Measurements from ENCODE around the gene C4orf50. TPM values are rescaled to one million over a fixed set of nuclear protein-coding genes. Genes with fewer than 3 reads are reported as not detected.

Gene C4orf50
- total and polyA plus RNA-seq, 2 of the 13 experiments (the other 11 are each of a cell fraction or from before 2014, with no cell fraction given), result not detected

DNA sequence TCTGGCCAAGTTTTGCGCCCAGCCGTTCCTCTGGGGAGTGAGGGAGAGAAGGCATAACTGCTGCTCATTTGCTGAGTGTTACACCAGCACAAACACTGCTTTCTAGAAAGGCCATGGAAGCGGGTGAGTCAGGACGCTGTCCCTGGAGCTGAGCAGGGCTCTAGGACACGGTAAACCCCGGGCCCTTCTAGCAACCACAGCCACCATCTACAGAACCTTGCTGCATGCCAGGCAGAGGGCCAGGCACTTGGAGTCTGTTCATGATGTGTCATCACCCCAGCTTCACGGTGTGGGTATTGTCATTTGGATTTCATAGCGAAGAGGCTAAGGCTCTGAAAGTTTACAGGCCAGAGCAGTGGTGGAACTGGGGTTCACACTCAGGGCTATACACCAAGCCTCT is 31.8 kb upstream of the C4orf50 start (continued):
- TF ChIP-seq, protein P1, sequence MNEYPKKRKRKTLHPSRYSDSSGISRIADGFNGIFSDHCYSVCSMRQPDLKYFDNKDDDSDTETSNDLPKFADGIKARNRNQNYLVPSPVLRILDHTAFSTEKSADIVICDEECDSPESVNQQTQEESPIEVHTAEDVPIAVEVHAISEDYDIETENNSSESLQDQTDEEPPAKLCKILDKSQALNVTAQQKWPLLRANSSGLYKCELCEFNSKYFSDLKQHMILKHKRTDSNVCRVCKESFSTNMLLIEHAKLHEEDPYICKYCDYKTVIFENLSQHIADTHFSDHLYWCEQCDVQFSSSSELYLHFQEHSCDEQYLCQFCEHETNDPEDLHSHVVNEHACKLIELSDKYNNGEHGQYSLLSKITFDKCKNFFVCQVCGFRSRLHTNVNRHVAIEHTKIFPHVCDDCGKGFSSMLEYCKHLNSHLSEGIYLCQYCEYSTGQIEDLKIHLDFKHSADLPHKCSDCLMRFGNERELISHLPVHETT (CRISPR knock-in tag; conservative IDR thresholded peaks at IDR 0.05), result no peak
- TF ChIP-seq, protein P2, sequence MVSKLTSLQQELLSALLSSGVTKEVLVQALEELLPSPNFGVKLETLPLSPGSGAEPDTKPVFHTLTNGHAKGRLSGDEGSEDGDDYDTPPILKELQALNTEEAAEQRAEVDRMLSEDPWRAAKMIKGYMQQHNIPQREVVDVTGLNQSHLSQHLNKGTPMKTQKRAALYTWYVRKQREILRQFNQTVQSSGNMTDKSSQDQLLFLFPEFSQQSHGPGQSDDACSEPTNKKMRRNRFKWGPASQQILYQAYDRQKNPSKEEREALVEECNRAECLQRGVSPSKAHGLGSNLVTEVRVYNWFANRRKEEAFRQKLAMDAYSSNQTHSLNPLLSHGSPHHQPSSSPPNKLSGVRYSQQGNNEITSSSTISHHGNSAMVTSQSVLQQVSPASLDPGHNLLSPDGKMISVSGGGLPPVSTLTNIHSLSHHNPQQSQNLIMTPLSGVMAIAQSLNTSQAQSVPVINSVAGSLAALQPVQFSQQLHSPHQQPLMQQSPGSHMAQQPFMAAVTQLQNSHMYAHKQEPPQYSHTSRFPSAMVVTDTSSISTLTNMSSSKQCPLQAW (CRISPR knock-in tag; IDR thresholded peaks at IDR 0.05), result no peak
- no peak for TF ChIP-seq POLR2AphosphoS2 (IDR thresholded peaks at IDR 0.05; ENCODE audit: low read depth, low read length)
- TF ChIP-seq, protein P3, sequence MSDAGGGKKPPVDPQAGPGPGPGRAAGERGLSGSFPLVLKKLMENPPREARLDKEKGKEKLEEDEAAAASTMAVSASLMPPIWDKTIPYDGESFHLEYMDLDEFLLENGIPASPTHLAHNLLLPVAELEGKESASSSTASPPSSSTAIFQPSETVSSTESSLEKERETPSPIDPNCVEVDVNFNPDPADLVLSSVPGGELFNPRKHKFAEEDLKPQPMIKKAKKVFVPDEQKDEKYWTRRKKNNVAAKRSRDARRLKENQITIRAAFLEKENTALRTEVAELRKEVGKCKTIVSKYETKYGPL (CRISPR knock-in tag; IDR thresholded peaks at IDR 0.05), result no peak
- no peak for TF ChIP-seq ZNF225 (CRISPR knock-in tag; IDR thresholded peaks at IDR 0.05)
- no peak for TF ChIP-seq JUN (CRISPR knock-in tag; IDR thresholded peaks at IDR 0.05)
- no peak for TF ChIP-seq ZFP62 (CRISPR knock-in tag; IDR thresholded peaks at IDR 0.05)

DNA sequence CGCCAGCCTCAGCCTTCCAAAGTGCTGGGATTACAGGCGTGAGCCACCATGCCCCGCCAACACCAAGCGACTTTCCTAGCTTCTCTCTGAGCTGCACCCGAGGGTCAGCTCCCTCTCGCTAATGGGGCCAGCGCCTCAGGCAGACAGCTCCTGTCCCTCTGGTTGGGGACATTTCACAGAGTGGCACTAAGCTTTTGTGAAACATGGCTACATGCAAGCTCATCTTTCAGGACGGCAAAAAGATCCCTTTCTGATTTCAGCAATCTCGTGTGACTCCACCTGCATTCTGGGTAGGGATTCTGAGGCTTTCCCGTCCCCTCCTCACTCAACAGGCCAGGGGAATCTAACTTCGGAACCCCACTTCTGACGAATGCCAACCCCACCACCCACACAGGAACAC is 31.0 kb upstream of the C4orf50 start:
- peaks cover 10 to 37% of the 10 kb centered on the region in 2 experiments; a peak in 3 of 5 replicates for H3K27me3 ChIP-seq (ENCODE audit: control insufficient read depth in 1 of 2, insufficient read depth in 2 of 2, low read length in 2 of 2)
- CTCF ChIA-PET (ENCODE audit: low intra/inter-chr PET ratio, low total read pairs), result no interaction called here
- ATAC-seq, result no peak
- no peaks in the 10 kb centered on the region for H3K36me3 ChIP-seq (replicated peaks in 1 of 2; ENCODE audit: control insufficient read depth in 1 of 2, insufficient read depth in 2 of 2, low read length in 2 of 2)
- H3K27ac ChIP-seq (ENCODE audit: extremely low read length, insufficient read depth, low read length), result no peak overlapping the region
- POLR2A ChIA-PET, result no interaction called here
- TF ChIP-seq RNF2 (conservative IDR thresholded peaks at IDR 0.05; ENCODE audit: low read depth) (no peak), SYNCRIP (IDR thresholded peaks at IDR 0.05; ENCODE audit: insufficient read depth, low read depth, low read length) (no peak), ZNF33B (CRISPR knock-in tag; IDR thresholded peaks at IDR 0.05) (no peak)
- TF ChIP-seq, protein P4, sequence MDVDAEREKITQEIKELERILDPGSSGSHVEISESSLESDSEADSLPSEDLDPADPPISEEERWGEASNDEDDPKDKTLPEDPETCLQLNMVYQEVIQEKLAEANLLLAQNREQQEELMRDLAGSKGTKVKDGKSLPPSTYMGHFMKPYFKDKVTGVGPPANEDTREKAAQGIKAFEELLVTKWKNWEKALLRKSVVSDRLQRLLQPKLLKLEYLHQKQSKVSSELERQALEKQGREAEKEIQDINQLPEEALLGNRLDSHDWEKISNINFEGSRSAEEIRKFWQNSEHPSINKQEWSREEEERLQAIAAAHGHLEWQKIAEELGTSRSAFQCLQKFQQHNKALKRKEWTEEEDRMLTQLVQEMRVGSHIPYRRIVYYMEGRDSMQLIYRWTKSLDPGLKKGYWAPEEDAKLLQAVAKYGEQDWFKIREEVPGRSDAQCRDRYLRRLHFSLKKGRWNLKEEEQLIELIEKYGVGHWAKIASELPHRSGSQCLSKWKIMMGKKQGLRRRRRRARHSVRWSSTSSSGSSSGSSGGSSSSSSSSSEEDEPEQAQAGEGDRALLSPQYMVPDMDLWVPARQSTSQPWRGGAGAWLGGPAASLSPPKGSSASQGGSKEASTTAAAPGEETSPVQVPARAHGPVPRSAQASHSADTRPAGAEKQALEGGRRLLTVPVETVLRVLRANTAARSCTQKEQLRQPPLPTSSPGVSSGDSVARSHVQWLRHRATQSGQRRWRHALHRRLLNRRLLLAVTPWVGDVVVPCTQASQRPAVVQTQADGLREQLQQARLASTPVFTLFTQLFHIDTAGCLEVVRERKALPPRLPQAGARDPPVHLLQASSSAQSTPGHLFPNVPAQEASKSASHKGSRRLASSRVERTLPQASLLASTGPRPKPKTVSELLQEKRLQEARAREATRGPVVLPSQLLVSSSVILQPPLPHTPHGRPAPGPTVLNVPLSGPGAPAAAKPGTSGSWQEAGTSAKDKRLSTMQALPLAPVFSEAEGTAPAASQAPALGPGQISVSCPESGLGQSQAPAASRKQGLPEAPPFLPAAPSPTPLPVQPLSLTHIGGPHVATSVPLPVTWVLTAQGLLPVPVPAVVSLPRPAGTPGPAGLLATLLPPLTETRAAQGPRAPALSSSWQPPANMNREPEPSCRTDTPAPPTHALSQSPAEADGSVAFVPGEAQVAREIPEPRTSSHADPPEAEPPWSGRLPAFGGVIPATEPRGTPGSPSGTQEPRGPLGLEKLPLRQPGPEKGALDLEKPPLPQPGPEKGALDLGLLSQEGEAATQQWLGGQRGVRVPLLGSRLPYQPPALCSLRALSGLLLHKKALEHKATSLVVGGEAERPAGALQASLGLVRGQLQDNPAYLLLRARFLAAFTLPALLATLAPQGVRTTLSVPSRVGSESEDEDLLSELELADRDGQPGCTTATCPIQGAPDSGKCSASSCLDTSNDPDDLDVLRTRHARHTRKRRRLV (CRISPR knock-in tag; IDR thresholded peaks at IDR 0.05), result no peak
- DNase-seq (ENCODE audit: low spot score), result no peak
- intact Hi-C loops (cut with micrococcal nuclease; ENCODE audit: unreplicated experiment) (no loop called here), in situ Hi-C loops (cut with HindIII; ENCODE audit: extremely low pct_ligation_motif_present, low pct_unique_long_range_greater_than_20kb) (no loop called here)
- no peaks in the 10 kb centered on the region for H3K4me1 ChIP-seq (ENCODE audit: insufficient read depth, low read length)
- no peak overlapping the region for H2AFZ ChIP-seq (ENCODE audit: low read length)
- H3K9me3 ChIP-seq (ENCODE audit: low read length), result no peaks in the 10 kb centered on the region
- no peak for FAIRE-seq
- H3K4me2 ChIP-seq (ENCODE audit: low read depth, low read length), result no peak overlapping the region
- no peaks in the 10 kb centered on the region for H3K79me2 ChIP-seq (ENCODE audit: insufficient read depth, low read length)
- 53% methylated on average over 11 of the region's 12 CpGs for WGBS (ENCODE audit: low lambda C conversion rate)
- no peak overlapping the region for H3K4me3 ChIP-seq (replicated peaks in 1 of 3; ENCODE audit: insufficient read depth in 1 of 3, low read depth in 2 of 3, low read length in 3 of 3)
- H4K20me1 ChIP-seq (ENCODE audit: insufficient read depth, low read length), result no peaks in the 10 kb centered on the region
- H3K9ac ChIP-seq (ENCODE audit: insufficient read depth, low read depth, low read length), result no peak overlapping the region
- no TSS peak for BruUV-seq (replicated peaks)

Measured in HepG2 (cell line).